Osteocyte (in vitro differentiated cells): ENCODE results near the gene LBP. TPM values are rescaled to one million over a fixed set of nuclear protein-coding genes. Genes with fewer than 3 reads are reported as not detected.
A peak's percentile ranks its signal among the peaks of the same experiment; 100 is the strongest.

Experiments
- DNase-seq: peaks from one replicate; pipeline ENCODE4 v3.0.0; 2021; ENCODE audit warnings: mixed read lengths; ENCODE audit not compliant: unreplicated experiment; ENCODE audit errors: extremely low spot score
- H3K27ac Mint-ChIP-seq: one replicate; pipeline ENCODE4 v1.8.0; 2021; ENCODE audit warnings: mild to moderate bottlenecking, mixed read lengths; ENCODE audit not compliant: unreplicated experiment
- H3K27me3 Mint-ChIP-seq: one replicate; pipeline ENCODE4 v1.8.0; 2021; ENCODE audit warnings: mixed read lengths; ENCODE audit not compliant: unreplicated experiment
- H3K36me3 Mint-ChIP-seq: one replicate; pipeline ENCODE4 v1.8.0; 2021; ENCODE audit warnings: mixed read lengths; ENCODE audit not compliant: unreplicated experiment
- H3K4me1 Mint-ChIP-seq: one replicate; pipeline ENCODE4 v1.8.0; 2021; ENCODE audit warnings: mixed read lengths; ENCODE audit not compliant: unreplicated experiment
- H3K4me3 Mint-ChIP-seq: one replicate; pipeline ENCODE4 v1.8.0; 2021; ENCODE audit warnings: mild to moderate bottlenecking, moderate library complexity, mixed read lengths; ENCODE audit not compliant: unreplicated experiment
- H3K9me3 Mint-ChIP-seq: one replicate; pipeline ENCODE4 v1.8.0; 2021; ENCODE audit warnings: mixed read lengths; ENCODE audit not compliant: unreplicated experiment
- long read RNA-seq: library from polyadenylated mRNA; unstranded; transcript quantifications from one replicate; pipeline ENCODE4 v2.0.0, GENCODE V29; 2021
- total RNA-seq: library from RNA; stranded (reverse); gene quantifications from 2 replicates; pipeline ENCODE4 v1.2.1, GENCODE V29; 2021
- TF ChIP-seq, protein P1 (sequence below): fragments of 200-600 bp; sonication (generic); IDR thresholded peaks from 2 replicates; pipeline ENCODE4 v1.5.0; 2021; ENCODE audit warnings: antibody characterized with exemption, mild to moderate bottlenecking, moderate library complexity

The LBP gene, protein sequence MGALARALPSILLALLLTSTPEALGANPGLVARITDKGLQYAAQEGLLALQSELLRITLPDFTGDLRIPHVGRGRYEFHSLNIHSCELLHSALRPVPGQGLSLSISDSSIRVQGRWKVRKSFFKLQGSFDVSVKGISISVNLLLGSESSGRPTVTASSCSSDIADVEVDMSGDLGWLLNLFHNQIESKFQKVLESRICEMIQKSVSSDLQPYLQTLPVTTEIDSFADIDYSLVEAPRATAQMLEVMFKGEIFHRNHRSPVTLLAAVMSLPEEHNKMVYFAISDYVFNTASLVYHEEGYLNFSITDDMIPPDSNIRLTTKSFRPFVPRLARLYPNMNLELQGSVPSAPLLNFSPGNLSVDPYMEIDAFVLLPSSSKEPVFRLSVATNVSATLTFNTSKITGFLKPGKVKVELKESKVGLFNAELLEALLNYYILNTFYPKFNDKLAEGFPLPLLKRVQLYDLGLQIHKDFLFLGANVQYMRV
- total RNA-seq, result not detected in 2 replicates
- long read RNA-seq, result 0 reads

DNA sequence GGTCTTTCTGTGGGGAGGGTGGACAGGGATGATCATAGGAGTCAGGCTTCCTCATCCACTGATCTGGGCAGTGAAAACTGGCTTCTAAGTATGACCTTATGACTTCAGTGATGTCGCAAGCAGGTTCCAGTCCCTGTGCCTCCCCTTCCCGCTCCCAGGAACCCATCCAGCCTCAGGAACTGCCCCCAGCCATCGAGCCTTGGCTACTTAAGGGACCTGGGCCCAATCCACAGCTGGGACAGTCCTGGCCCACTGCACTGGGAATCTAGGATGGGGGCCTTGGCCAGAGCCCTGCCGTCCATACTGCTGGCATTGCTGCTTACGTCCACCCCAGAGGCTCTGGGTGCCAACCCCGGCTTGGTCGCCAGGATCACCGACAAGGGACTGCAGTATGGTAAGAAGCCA is at the start of gene LBP:
Gene LBP, plus strand, starts transcription at position 236 of the 405 bp plus-strand sequence. Its CDS starts 35 bp downstream, at position 271.
- Mint-ChIP-seq H3K36me3 (no peaks in the 10 kb centered on the region), H3K9me3 (no peaks in the 10 kb centered on the region), H3K4me1 (peaks cover 1% of the 10 kb centered on the region), H3K4me3 (no peak within 1 kb of the TSS), H3K27ac (no peak within 1 kb of the TSS), H3K27me3 (peaks cover 27% of the 10 kb centered on the region)
- no peak for DNase-seq
- TF ChIP-seq, protein P1, sequence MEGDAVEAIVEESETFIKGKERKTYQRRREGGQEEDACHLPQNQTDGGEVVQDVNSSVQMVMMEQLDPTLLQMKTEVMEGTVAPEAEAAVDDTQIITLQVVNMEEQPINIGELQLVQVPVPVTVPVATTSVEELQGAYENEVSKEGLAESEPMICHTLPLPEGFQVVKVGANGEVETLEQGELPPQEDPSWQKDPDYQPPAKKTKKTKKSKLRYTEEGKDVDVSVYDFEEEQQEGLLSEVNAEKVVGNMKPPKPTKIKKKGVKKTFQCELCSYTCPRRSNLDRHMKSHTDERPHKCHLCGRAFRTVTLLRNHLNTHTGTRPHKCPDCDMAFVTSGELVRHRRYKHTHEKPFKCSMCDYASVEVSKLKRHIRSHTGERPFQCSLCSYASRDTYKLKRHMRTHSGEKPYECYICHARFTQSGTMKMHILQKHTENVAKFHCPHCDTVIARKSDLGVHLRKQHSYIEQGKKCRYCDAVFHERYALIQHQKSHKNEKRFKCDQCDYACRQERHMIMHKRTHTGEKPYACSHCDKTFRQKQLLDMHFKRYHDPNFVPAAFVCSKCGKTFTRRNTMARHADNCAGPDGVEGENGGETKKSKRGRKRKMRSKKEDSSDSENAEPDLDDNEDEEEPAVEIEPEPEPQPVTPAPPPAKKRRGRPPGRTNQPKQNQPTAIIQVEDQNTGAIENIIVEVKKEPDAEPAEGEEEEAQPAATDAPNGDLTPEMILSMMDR, result no peak

DNA sequence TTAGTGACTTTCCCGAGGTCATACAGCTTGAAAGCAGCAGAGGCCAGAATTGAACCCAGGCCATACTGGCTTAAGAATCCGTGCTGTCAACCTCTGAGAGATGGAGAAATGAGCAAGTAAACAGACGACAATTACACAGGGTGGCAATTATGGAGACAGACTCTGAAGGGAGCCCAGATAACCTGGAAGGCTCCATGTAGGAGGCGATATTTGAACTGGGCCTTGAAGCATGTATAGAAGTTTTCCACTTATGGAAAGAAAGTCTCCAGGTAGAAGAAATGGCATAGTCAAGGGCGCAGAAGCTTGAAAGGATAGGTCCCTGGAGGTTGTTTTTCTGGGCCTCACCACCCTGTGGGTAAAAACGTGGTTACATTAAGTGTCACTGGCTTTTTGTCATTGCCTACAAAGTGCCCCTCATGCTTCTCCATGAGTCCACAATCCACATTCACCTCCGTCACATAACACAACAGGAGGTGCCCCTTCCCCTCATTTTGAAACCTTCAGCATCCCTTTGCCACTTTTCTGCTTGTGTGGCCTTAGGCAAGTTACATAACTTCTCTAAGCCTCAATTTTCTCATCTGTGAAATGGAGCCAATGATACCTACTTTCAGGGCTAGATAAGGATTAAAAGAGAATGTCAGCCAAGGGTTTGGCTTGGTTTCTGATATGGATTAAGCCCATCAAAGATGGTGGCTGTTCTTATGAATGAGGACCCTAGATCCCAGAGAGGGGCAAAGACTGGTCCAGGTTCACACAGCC is 48.2 kb upstream of the LBP start:
- H3K4me3 Mint-ChIP-seq, result no peak overlapping the region
- peaks cover 29% of the 10 kb centered on the region for H3K4me1 Mint-ChIP-seq
- no peak for DNase-seq
- peak overlapping the region; percentile 87 for H3K27ac Mint-ChIP-seq
- no peaks in the 10 kb centered on the region for H3K9me3 Mint-ChIP-seq
- TF ChIP-seq, protein P1, result no peak
- H3K36me3 Mint-ChIP-seq, result no peaks in the 10 kb centered on the region
- H3K27me3 Mint-ChIP-seq, result peaks cover 3% of the 10 kb centered on the region

DNA sequence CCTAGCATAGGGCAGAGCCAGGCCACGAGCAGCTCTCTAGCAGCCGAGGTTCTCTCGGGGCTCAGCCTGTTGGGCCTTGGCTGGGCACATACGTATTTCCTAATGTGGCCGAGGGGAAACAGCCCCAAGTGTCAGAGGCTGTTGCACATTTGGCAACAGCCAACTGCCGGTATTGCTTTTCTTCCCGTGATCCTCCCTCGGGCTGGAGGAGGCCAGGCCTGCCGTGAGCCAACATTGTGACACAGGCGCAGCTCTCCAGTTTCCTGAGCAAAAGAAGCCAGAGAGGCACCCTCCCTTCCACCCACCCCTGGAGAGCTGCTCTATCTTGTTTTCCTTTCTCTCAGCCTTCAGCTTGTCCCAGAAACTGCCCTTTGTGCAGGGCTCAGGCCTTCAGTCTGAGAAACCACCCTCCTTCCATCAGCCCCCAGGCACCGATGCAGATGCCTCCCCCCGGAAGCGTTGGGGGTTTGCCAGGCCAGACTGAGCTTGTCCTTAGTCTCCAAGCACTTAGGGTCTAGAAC is 47.5 kb upstream of the LBP start:
- no peak overlapping the region for H3K4me3 Mint-ChIP-seq
- H3K36me3 Mint-ChIP-seq, result no peaks in the 10 kb centered on the region
- peak overlapping the region; percentile 87 for H3K27ac Mint-ChIP-seq
- no peaks in the 10 kb centered on the region for H3K9me3 Mint-ChIP-seq
- DNase-seq, result no peak
- peaks cover 30% of the 10 kb centered on the region for H3K4me1 Mint-ChIP-seq
- peaks cover 3% of the 10 kb centered on the region for H3K27me3 Mint-ChIP-seq
- TF ChIP-seq, protein P1, result no peak

DNA sequence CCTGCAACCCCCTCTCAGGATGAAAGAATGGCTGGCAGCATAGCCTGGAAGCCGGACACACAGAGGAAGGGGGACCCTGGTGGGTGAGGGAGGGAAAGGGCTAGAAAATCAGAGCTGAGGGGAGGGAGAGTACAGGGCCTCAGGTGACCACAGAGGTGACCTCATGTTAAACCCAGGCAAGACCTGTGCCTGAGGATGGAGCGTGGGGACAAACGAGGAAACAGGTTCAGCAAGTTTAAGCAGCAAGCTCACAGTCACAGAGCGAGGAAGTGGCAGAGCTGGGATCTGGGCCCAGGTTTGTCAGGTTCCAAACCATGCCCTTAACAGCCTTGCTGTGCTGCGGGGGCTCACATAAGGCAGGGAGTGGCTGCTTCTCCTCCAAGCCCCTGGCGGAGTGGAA is 46.3 kb upstream of the LBP start:
- peaks cover 3% of the 10 kb centered on the region for H3K27me3 Mint-ChIP-seq
- H3K27ac Mint-ChIP-seq, result no peak overlapping the region
- H3K4me1 Mint-ChIP-seq, result peaks cover 34% of the 10 kb centered on the region
- H3K4me3 Mint-ChIP-seq, result no peak overlapping the region
- H3K36me3 Mint-ChIP-seq, result no peaks in the 10 kb centered on the region
- TF ChIP-seq, protein P1, result no peak
- DNase-seq, result no peak
- H3K9me3 Mint-ChIP-seq, result no peaks in the 10 kb centered on the region
